Esophagus (tissue), 2 donors: ENCODE results near the gene SEMA3D. TPM values are rescaled to one million over a fixed set of nuclear protein-coding genes. Genes with fewer than 3 reads are reported as not detected.

Experiments used
- H3K27ac ChIP-seq, 2 donors: one replicate each; pipeline ENCODE4 v1.5.1; 2013; ENCODE audit warnings: low read depth in 2 of 2, mild to moderate bottlenecking in 2 of 2, inconsistent platforms in 1 of 2, low read length in 1 of 2, moderate library complexity in 1 of 2
- H3K27me3 ChIP-seq, 2 donors: one replicate each; pipeline ENCODE4 v1.6.1; 2013; ENCODE audit warnings: low read length in 2 of 2, control low read depth in 1 of 2, mild to moderate bottlenecking in 1 of 2; ENCODE audit not compliant: insufficient read depth in 2 of 2, control insufficient read depth in 1 of 2
- H3K36me3 ChIP-seq, 2 donors: one replicate each; pipeline ENCODE4 v1.6.1; 2013; ENCODE audit warnings: low read length in 1 of 2; ENCODE audit not compliant: control insufficient read depth in 2 of 2, insufficient read depth in 2 of 2
- H3K4me1 ChIP-seq, 2 donors: one replicate each; pipeline ENCODE4 v1.6.1; 2013; ENCODE audit warnings: low read length in 1 of 2; ENCODE audit not compliant: control insufficient read depth in 2 of 2, insufficient read depth in 2 of 2
- H3K4me3 ChIP-seq, 2 donors: one replicate each; pipeline ENCODE4 v1.5.1; 2013; ENCODE audit warnings: low read length in 2 of 2, mild to moderate bottlenecking in 2 of 2, low read depth in 1 of 2, moderate library complexity in 1 of 2
- H3K9me3 ChIP-seq, 2 donors: one replicate each; pipeline ENCODE4 v1.6.1; 2013; ENCODE audit warnings: mild to moderate bottlenecking in 2 of 2, low read depth in 1 of 2, low read length in 1 of 2, moderate library complexity in 1 of 2; ENCODE audit not compliant: control insufficient read depth in 2 of 2, insufficient read depth in 1 of 2
- WGBS, 2 donors: extraction: QIAGEN DNeasy Blood & Tissue Kit; methylation state at CpG; one replicate each; pipeline ENCODE4 v1.1.7; 2013; 5-methylcytosine and 5-hydroxymethylcytosine counted together
- polyA plus RNA-seq, 2 donors: library from polyadenylated mRNA; stranded (reverse); fragments of 200-250 nt; gene quantifications; one replicate each; pipeline ENCODE4 v1.2.3, GENCODE V29; 2013
- donor health status: healthy with polysubstance abuse.
- donor health status: Bipolar disorder and iron deficiency.

Gene SEMA3D
- polyA plus RNA-seq, 2 donors, result 0.04 to 0.08 TPM

DNA sequence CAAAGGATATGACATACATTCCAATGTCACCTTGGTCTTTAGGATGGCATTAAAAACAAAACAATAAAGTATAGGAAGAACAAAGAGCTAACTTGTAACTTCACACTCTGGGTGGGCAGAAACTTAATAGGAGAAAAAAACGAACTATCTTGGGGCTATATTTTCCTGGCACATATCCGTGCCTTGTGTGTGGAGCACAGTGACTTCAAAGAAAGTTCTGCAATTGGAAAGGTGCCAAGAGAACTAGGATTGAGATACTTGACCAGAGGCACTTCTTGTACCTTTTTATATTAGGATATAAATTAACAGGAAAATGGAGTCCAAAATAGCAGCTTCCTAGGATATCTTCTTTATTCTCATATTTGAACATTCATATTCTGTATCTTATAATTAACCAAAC lies 148.4 kb downstream of the SEMA3D start:
- H3K9me3 ChIP-seq, result no peaks in the 10 kb centered on the region
- H3K27ac ChIP-seq, result no peak overlapping the region
- H3K4me1 ChIP-seq, result no peaks in the 10 kb centered on the region
- H3K27me3 ChIP-seq, result no peaks in the 10 kb centered on the region
- H3K36me3 ChIP-seq, result no peaks in the 10 kb centered on the region
- H3K4me3 ChIP-seq, result no peak overlapping the region
- 26 to 41% methylated on average over 2 of the region's 2 CpGs for whole genome bisulfite sequencing, 2 donors

DNA sequence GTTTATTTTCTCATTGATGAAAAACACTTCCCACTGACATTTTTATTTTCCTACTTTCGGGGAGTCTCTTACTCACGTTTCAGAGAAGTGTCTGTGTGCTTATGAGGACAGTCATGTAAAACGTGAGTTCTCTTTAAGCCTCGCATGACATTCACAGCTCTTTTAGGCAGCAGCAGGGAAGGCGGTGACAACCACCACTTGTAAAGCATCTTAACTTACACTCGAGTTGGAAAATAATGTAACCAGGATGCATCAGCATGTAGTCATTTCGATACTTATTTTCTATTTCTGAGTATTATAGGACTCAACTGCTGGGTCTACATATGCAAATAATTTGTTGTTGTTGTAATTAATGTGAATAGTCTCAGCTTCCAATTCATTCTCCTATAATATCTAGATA lies 153.6 kb downstream of the SEMA3D start:
- 81 to 86% methylated on average over 7 of the region's 7 CpGs for WGBS, 2 donors
- no peak overlapping the region for H3K4me3 ChIP-seq
- H3K9me3 ChIP-seq, result no peaks in the 10 kb centered on the region
- no peaks in the 10 kb centered on the region for H3K4me1 ChIP-seq
- H3K27me3 ChIP-seq, result no peaks in the 10 kb centered on the region
- no peaks in the 10 kb centered on the region for H3K36me3 ChIP-seq
- H3K27ac ChIP-seq, result no peak overlapping the region

DNA sequence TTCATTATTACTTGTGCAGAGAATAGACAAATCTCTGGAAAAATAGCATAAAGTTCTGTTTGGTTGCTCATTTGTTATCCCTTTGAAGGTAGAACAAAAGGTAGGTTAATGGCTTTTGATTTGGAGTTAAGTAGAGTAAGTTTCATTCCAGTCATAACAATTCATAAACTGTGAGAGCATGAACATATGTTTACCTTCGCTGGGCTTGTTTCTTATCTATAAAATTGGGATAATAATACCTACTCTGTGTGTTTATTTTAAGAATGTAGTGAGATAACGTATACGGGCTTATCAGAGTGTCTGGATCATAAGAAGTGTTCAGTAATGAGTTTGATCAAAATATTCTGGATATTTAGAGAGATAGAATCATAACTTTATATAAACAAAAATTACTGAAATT lies 155.4 kb downstream of the SEMA3D start:
- Histone ChIP-seq H3K4me1 (no peaks in the 10 kb centered on the region), H3K9me3 (no peaks in the 10 kb centered on the region), H3K27me3 (no peaks in the 10 kb centered on the region), H3K4me3 (no peak overlapping the region), H3K27ac (no peak overlapping the region), H3K36me3 (no peaks in the 10 kb centered on the region)
- 61 to 81% methylated on average over 3 of the region's 3 CpGs for WGBS, 2 donors

DNA sequence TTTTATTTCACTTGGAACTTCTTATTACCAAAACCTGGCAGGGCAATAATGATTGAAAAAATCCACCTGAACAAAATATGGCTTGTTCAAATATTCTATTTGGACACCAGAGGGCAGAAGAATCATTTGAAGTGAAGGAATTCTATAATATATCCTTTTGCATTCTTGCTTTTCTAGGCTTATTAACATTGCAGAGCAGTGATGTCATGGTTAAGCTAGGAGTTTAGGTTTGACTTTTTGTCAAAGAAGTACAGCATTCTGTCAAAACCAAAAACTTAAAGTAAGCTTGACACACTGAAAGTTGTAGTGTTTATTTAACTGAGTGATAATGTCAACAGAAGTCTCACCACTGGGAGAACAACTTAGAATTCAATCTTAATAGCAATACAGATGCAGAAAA lies 156.0 kb downstream of the SEMA3D start:
- Histone ChIP-seq H3K9me3 (no peaks in the 10 kb centered on the region), H3K4me1 (no peaks in the 10 kb centered on the region), H3K27ac (no peak overlapping the region), H3K4me3 (no peak overlapping the region), H3K36me3 (no peaks in the 10 kb centered on the region), H3K27me3 (no peaks in the 10 kb centered on the region)

DNA sequence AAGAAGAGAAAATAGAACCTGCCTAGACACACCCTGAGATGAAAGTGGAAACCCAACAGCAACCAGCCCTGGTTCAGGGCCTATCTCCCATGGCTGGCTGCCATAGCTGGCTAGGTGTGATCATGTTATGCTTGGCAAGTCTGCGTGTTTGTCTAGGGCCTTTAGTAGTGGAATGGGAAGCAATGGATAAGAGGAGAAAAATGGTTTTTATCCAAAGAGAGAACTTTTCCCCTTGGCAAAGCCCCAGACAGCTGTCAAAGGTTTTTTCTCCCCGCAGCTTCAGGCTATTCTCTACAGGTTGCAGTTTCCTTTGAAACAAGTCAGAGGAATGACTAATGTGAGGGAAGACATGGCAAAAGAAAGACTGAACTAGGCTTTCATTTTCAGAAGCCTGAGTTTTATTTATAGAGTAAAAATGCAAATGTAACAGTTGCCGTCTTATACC lies 161.5 kb downstream of the SEMA3D start:
- Histone ChIP-seq H3K4me1 (no peaks in the 10 kb centered on the region), H3K27ac (no peak overlapping the region), H3K27me3 (no peaks in the 10 kb centered on the region), H3K4me3 (no peak overlapping the region), H3K9me3 (no peaks in the 10 kb centered on the region), H3K36me3 (no peaks in the 10 kb centered on the region)
- WGBS, 2 donors, result 41 to 48% methylated on average over 3 of the region's 3 CpGs

DNA sequence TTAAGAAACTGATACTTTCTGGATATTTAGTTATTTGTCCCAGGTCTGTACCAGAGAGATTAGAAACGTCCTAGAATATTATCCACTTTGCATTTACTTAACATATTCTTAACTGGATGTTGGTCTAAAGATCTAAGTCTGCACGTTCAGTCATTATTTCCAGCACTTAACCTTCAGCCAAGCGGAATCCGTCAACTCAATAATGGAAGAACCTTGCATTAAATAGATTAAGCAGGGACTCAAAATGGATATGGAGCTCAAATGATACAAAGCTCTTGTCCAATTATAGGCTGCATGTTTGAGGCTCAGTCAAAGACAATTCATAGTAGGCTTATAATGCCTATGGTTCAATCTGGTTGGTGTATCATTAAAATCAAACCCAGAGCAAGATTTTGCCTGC lies 162.9 kb downstream of the SEMA3D start:
- H3K27ac ChIP-seq, result no peak overlapping the region
- no peaks in the 10 kb centered on the region for H3K9me3 ChIP-seq
- 67 to 68% methylated on average over 4 of the region's 4 CpGs for WGBS, 2 donors
- H3K4me3 ChIP-seq, result no peak overlapping the region
- H3K27me3 ChIP-seq, result no peaks in the 10 kb centered on the region
- H3K36me3 ChIP-seq, result no peaks in the 10 kb centered on the region
- H3K4me1 ChIP-seq, result no peaks in the 10 kb centered on the region

DNA sequence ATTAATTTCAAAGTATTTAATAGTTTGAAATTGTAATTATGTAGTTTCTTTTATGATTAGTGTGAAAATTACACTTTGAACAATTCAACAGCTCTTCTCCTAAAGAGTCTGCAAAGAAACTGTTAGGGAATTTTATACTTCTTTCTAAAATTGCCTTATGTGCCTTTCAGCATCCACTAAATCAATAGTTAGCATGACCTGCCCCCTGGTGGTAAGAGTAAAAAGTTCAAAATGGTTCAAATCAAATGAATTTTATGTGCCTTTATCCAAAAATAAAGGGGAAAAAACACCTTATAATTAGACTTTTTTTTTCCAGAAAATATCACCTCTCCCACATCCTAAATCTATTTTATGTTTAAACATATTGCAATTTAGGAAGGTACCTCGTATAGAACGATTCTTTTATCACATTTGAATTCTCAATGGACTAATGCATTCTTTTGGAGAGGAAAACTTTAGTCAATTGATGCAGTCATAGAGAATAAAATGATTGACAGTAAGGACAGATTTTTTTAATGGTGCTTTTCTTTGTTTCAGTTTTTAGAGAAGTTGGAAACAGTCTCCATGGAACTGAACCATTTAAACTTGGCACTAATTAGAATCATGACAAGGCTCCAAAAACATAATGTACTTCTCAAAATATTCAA lies 163.7 kb downstream of the SEMA3D start:
- H3K4me1 ChIP-seq, result no peaks in the 10 kb centered on the region
- no peak overlapping the region for H3K27ac ChIP-seq
- no peak overlapping the region for H3K4me3 ChIP-seq
- H3K36me3 ChIP-seq, result no peaks in the 10 kb centered on the region
- WGBS, 2 donors, result 18 to 25% methylated on average over 2 of the region's 2 CpGs
- H3K27me3 ChIP-seq, result no peaks in the 10 kb centered on the region
- no peaks in the 10 kb centered on the region for H3K9me3 ChIP-seq

DNA sequence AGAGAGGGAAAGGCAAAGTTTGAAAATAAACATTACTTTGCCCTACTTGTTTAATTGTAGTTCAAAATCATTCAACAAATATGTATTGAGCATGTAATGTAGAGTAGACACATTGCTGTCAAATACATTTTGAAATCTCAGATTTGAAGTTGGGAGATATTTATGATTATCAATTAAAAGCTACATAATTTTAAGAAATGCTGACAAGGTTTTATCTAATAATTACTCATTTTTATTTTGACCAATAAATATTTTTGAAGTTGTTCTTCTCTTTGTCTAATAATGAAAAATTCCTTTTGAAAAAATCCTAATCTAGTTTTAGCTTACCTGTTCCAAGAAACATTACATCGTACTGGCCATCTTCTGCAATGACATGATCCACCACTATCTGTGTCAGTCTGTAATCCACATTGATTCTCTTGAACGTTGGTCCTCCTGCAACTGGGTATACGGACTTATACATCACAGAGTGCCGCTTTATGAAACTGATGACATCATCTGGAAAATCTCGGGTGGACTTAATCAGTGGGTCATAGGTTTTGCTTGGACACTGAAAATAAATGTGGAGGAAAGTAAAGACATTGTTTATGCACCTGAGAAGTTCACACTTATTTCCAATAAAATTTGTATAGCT lies 164.7 kb downstream of the SEMA3D start:
- no peaks in the 10 kb centered on the region for H3K27me3 ChIP-seq
- 70 to 75% methylated on average over 5 of the region's 5 CpGs for WGBS, 2 donors
- no peaks in the 10 kb centered on the region for H3K4me1 ChIP-seq
- no peaks in the 10 kb centered on the region for H3K36me3 ChIP-seq
- H3K9me3 ChIP-seq, result no peaks in the 10 kb centered on the region
- H3K27ac ChIP-seq, result no peak overlapping the region
- H3K4me3 ChIP-seq, result no peak overlapping the region

DNA sequence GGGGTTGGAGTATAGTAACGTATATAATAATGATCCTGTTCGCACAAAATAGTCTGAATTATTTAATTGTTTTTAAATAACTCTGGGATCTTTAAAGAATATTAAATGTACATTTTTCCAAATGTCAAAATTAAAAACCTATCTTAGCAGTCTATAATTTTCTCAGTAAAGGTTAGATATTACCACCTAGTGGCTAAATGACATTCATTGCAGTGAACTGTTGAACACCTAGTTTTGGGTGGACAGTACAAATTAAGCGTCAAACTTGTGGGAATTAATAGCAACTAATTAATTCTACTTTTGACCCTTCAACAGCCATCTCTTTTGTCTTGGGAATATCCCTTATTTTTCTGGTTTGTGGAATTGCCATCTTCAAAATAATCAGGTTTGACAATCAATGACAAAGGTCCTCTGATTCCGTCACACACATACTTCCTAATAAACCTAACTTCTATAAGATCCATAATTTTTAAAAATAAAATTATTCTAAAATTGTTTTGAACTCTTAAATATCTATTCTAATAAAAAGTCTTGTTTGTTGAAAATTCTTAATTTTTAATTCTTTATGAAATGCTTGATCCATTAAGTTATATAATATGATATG lies 165.7 kb downstream of the SEMA3D start:
- Histone ChIP-seq H3K27me3 (no peaks in the 10 kb centered on the region), H3K27ac (no peak overlapping the region), H3K4me1 (no peaks in the 10 kb centered on the region), H3K4me3 (no peak overlapping the region), H3K36me3 (no peaks in the 10 kb centered on the region), H3K9me3 (no peaks in the 10 kb centered on the region)
- WGBS, 2 donors, result 74 to 77% methylated on average over 4 of the region's 4 CpGs

DNA sequence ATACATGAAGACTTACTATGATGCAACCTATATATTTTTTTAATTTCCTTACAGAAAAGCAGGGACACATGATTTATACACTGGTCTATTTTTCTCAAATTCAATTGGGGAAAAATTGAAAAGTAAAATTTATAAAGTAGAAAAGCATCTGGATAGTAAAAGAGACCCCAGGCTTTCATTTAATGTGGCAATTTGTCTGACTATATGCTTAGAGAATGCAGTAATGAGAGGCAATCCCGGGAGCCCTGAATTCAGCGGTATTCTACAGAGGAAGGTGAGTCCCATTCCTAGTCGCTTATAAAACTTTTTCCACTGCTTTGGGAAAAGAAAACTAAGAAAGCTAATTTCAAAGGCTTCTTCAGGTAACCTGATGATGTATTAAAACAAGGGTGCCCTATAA lies 167.1 kb downstream of the SEMA3D start:
- H3K27ac ChIP-seq, result no peak overlapping the region
- H3K27me3 ChIP-seq, result no peaks in the 10 kb centered on the region
- H3K4me1 ChIP-seq, result no peaks in the 10 kb centered on the region
- 94 to 97% methylated on average over 3 of the region's 3 CpGs for WGBS, 2 donors
- no peaks in the 10 kb centered on the region for H3K36me3 ChIP-seq
- H3K4me3 ChIP-seq, result no peak overlapping the region
- H3K9me3 ChIP-seq, result no peaks in the 10 kb centered on the region
